ENCODE results near the gene APP. TPM values are rescaled to one million over a fixed set of nuclear protein-coding genes. Genes with fewer than 3 reads are reported as not detected.

APP gene
- total RNA-seq, 4 donors from 2014 or later = 471 to 1,291 (median 672) TPM

- intact Hi-C loops (cut with DNase I; ENCODE audit: low total_unique reads) = no loop called here
- 80 to 89% methylated on average over 4 to 5 of the region's 5 CpGs for WGBS, 2 donors (ENCODE audit: low coverage in 1 of 2)
- Histone ChIP-seq H3K36me3 (no peaks in the 10 kb centered on the region), H3K4me1 (no peaks in the 10 kb centered on the region), H3K27ac (no peak overlapping the region), H3K9me3 (no peaks in the 10 kb centered on the region), H3K27me3 (no peaks in the 10 kb centered on the region), H3K4me3 (no peak overlapping the region)
- TF ChIP-seq CTCF (IDR thresholded peaks at IDR 0.05) = no peak
- no peak for TF ChIP-seq POLR2AphosphoS5 (IDR thresholded peaks at IDR 0.05)
- no peak for TF ChIP-seq POLR2A (IDR thresholded peaks at IDR 0.05)
- no peak for TF ChIP-seq EP300 (IDR thresholded peaks at IDR 0.05; ENCODE audit: low read depth)
- DNase-seq = no peak
- in situ Hi-C loops (cut with MboI; ENCODE audit: low pct_ligation_motif_present in 1 of 4, low pct_unique_long_range_greater_than_20kb in 1 of 4, low sequenced_read_pairs in 3 of 4) = loop anchor here in 1 of 4 donors (25.0 kb wide), 1 partner anchor 521 kb away; no protein-coding TSS in a partner anchor
Observed at GRCh38 chr21:26191609-26192008, 21.0 kb upstream of the APP start.

- TF ChIP-seq POLR2A (IDR thresholded peaks at IDR 0.05) = no peak
- no peak for TF ChIP-seq EP300 (IDR thresholded peaks at IDR 0.05; ENCODE audit: low read depth)
- TF ChIP-seq CTCF (IDR thresholded peaks at IDR 0.05) = no peak
- no peak for TF ChIP-seq POLR2AphosphoS5 (IDR thresholded peaks at IDR 0.05)
- H3K36me3 ChIP-seq = no peaks in the 10 kb centered on the region
- H3K4me1 ChIP-seq = no peaks in the 10 kb centered on the region
- no peaks in the 10 kb centered on the region for H3K27me3 ChIP-seq
- H3K27ac ChIP-seq = no peak overlapping the region
- no peak overlapping the region for H3K4me3 ChIP-seq
- no peak for DNase-seq
- intact Hi-C loops (cut with DNase I; ENCODE audit: low total_unique reads) (no loop called here), in situ Hi-C loops (cut with MboI; ENCODE audit: low pct_ligation_motif_present in 1 of 4, low pct_unique_long_range_greater_than_20kb in 1 of 4, low sequenced_read_pairs in 3 of 4) (loop anchor here in 1 of 4 donors (25.0 kb wide), 1 partner anchor 524 kb away; no protein-coding TSS in a partner anchor)
- 73 to 76% methylated on average over 4 to 5 of the region's 5 CpGs for WGBS, 2 donors (ENCODE audit: low coverage in 1 of 2)
- H3K9me3 ChIP-seq = no peaks in the 10 kb centered on the region
Observed at GRCh38 chr21:26188422-26188821, 17.9 kb upstream of the APP start.

GRCh38 chr21:26185446-26185845 lies 14.9 kb upstream of the APP start:
- no peak overlapping the region for H3K27ac ChIP-seq
- 80 to 87% methylated on average over 1 to 2 of the region's 2 CpGs for WGBS, 2 donors (ENCODE audit: low coverage in 1 of 2)
- TF ChIP-seq POLR2AphosphoS5 (IDR thresholded peaks at IDR 0.05) (no peak), CTCF (IDR thresholded peaks at IDR 0.05) (no peak), EP300 (IDR thresholded peaks at IDR 0.05; ENCODE audit: low read depth) (no peak), POLR2A (IDR thresholded peaks at IDR 0.05) (no peak)
- no peaks in the 10 kb centered on the region for H3K36me3 ChIP-seq
- no peaks in the 10 kb centered on the region for H3K9me3 ChIP-seq
- no peak for DNase-seq
- H3K4me3 ChIP-seq = no peak overlapping the region
- no peaks in the 10 kb centered on the region for H3K27me3 ChIP-seq
- no peaks in the 10 kb centered on the region for H3K4me1 ChIP-seq
- intact Hi-C loops (cut with DNase I; ENCODE audit: low total_unique reads) (no loop called here), in situ Hi-C loops (cut with MboI; ENCODE audit: low pct_ligation_motif_present in 1 of 4, low pct_unique_long_range_greater_than_20kb in 1 of 4, low sequenced_read_pairs in 3 of 4) (loop anchor here in 1 of 4 donors (25.0 kb wide), 1 partner anchor 527 kb away; no protein-coding TSS in a partner anchor)

GRCh38 chr21:26185021-26185420 lies 14.5 kb upstream of the APP start:
- H3K27me3 ChIP-seq = no peaks in the 10 kb centered on the region
- H3K36me3 ChIP-seq = no peaks in the 10 kb centered on the region
- WGBS, 2 donors (ENCODE audit: low coverage in 1 of 2) = 86% methylated on average over 2 of the region's 2 CpGs
- H3K9me3 ChIP-seq = no peaks in the 10 kb centered on the region
- no peak for TF ChIP-seq CTCF (IDR thresholded peaks at IDR 0.05)
- TF ChIP-seq POLR2A (IDR thresholded peaks at IDR 0.05) = no peak
- no peak for TF ChIP-seq POLR2AphosphoS5 (IDR thresholded peaks at IDR 0.05)
- no peak for TF ChIP-seq EP300 (IDR thresholded peaks at IDR 0.05; ENCODE audit: low read depth)
- in situ Hi-C loops (cut with MboI; ENCODE audit: low pct_ligation_motif_present in 1 of 4, low pct_unique_long_range_greater_than_20kb in 1 of 4, low sequenced_read_pairs in 3 of 4) (loop anchor here in 1 of 4 donors (25.0 kb wide), 1 partner anchor 527 kb away; no protein-coding TSS in a partner anchor), intact Hi-C loops (cut with DNase I; ENCODE audit: low total_unique reads) (no loop called here)
- no peak overlapping the region for H3K27ac ChIP-seq
- H3K4me1 ChIP-seq = no peaks in the 10 kb centered on the region
- DNase-seq = no peak
- no peak overlapping the region for H3K4me3 ChIP-seq
